Transverse colon (tissue), 1 donor: ENCODE data around the gene MRO.

Experiments used
- EP300 ChIP-seq: sonication (generic); formaldehyde crosslinking; IDR thresholded peaks from one replicate; pipeline ENCODE4 v1.6.1; 2017; ENCODE audit warnings: antibody characterized with exemption, low read depth
- POLR2A ChIP-seq: fragments of 450-650 bp; IDR thresholded peaks from one replicate; pipeline ENCODE4 v1.6.1; 2016; ENCODE audit warnings: antibody characterized with exemption, mild to moderate bottlenecking, moderate library complexity

DNA sequence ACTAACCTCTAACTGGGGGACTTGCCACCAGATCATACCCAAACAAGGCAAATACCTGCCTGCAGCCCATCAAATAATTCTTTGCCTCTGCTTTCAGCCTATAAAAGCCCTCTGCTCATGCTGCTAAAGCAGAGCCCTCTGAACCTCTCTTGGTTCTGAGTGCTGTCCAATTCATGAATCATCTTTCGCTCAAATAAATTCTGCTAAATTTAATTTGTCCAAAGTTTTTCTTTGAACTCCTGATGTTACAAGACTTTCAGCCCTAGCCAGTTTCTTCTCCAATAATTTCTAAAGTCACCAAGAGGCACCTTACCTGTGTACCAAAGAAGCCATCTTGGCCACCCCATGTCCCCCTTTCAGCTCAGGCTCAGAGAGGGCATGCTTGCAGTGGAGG lies 72.0 kb downstream of the MRO start:
- TF ChIP-seq POLR2A (no peak), EP300 (no peak)
